Stimulated activated CD4-positive, alpha-beta T cell treated with anti-CD3 and anti-CD28 coated beads, Interleukin-15, amount 100 ng/mL, for 48 hours (primary cell): ENCODE data around the gene YBX3.

Source experiments
- DNase-seq, 2 donors: peaks; one replicate each; pipeline ENCODE4 v3.0.0-alpha.2; 2020; ENCODE audit warnings: low read depth in 2 of 2

YBX3 gene

DNA sequence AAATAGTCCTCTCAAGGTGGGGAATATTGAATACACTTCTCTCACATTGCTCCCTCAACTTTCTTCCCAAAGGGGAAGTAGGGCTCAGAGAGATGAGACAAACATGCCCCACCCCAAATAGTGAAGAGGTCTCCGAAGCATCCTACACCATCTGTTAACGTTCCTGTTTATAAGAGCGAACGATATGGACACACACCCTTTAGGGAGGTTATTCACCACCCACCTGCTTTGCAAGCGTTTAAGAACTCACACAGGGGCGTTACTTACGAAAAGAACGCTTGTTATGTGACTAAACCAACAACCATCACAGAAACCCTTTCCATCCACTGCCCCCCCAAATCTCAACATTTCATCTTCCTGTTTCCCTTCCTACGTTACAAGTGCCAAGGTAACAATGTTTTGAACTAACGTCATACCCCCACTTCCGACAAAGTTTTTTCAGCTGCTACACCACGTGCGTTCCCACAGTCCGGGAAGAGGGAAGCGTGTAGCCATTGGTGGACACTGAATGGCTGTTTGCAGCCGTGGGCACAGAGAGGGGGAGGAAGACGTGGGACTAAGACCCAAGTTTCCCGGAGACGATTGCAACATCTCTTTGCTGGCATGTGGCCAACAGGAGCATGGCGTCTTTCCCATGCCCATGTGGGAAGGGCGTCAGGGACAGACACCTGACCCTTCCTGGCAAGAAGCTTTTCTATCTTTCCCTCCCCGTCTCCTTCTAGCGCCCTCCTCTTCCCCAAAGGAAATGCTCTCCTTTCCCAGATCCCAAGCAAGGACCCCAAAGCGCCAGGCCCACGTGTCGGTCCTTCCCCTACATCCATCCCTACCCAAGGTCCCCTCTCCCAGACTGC is 1.2 kb downstream of the YBX3 start:
- peak; percentile 32 to 33 for DNase-seq

- DNase-seq, result no peak
Measured at GRCh38 chr12:10720974-10721650, 2.0 kb downstream of the YBX3 start.

DNA sequence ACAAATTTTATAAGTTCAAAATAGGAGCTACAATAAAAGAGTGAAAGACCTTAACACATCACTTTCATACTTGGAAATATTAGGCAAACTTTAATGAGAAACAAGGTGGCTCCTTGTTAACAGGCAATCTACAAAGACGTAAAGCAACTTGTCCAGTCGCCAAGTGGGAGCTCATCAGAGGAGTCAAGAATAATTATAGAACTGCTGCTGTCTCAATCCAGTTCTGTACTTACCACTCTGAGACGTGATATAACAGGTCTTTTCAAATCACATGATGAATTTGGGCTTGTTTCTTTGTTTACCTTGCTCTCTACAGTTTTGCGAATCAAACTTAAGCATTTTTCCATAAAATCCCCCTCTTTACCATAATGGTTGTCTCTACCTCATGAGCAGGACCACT is 3.6 kb downstream of the YBX3 start:
- DNase-seq, result no peak

DNA sequence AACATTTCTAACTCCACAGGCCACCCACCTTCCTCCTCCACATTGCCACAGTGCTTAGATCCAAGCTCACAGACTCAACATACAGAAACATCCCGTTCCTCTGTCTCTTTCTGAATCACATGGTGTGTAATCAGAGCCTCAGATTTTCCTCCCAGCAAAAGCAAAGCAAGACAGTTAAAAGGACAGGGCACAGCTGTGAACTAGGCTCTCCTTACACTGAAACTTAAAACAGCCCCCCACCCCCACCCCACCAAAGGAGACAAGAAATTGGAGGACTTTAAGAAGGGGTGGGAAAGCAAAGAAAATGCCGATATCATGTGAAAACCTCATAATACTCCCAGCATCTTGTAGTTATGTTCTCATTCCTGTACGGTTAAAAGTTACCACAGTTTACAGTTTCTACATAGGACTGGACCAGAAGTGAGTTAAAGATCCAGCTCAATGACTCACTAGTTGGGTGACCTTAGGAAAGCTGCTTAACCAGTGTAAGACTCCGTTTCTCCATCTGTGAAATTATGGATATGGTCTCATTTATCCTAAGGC is 4.8 kb downstream of the YBX3 start:
- DNase-seq, result no peak

- no peak for DNase-seq
Measured at GRCh38 chr12:10717410-10717809, 5.7 kb downstream of the YBX3 start.

DNA sequence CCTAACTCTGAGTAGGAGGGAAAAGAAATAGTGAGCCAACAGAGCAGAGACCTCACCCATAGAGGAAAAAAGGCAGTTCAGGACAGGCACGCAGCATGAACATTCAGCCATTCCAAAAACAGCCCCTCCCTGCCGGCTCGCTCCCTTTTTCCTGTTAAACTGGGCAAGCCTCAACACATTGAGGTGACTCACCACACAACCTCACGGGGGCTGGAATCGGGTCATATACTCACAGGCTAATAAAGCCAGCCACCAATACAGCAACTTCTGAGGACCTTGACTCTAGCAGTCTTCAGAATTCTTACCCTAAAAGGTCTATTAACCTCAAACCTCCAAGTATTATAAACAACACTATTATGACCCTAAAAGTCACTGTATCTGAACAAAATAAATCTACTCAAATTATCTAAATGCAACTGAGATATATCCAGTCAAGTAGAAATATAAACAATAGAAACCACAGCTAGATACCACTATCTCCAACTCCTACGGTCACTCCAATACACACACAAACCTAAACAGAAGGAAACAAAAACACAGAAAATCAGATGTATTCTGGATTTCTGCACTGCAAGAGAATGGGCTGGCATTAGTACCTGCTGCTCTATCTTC is 6.3 kb downstream of the YBX3 start:
- DNase-seq, result no peak

GRCh38 chr12:10716277-10716676 is 6.8 kb downstream of the YBX3 start:
- no peak for DNase-seq

- no peak for DNase-seq
Measured at GRCh38 chr12:10715491-10715890, 7.6 kb downstream of the YBX3 start.

DNA sequence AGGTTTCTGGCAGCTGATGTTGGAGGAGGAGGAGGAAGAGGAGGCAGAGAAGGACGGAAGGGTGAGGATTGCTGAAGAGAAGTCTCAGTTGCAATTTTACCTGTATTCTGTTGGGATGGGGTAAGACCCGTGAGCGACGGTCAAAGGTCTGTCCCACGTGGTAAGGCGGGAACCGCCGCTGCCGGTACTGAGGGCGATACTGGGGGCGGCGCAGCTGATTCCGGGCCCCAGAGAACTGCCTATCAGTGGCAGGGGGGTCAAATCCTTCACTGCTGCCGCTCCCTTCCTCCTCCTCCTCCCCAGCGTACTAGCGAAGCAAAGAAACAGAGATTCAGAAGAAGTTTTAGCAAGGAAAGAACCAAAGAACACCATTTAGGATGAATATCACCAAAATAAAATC is 13.3 kb downstream of the YBX3 start:
- no peak for DNase-seq

GRCh38 chr12:10708862-10709261 is 14.3 kb downstream of the YBX3 start:
- DNase-seq, result no peak

GRCh38 chr12:10705655-10706054 is 17.5 kb downstream of the YBX3 start:
- DNase-seq, result no peak

DNA sequence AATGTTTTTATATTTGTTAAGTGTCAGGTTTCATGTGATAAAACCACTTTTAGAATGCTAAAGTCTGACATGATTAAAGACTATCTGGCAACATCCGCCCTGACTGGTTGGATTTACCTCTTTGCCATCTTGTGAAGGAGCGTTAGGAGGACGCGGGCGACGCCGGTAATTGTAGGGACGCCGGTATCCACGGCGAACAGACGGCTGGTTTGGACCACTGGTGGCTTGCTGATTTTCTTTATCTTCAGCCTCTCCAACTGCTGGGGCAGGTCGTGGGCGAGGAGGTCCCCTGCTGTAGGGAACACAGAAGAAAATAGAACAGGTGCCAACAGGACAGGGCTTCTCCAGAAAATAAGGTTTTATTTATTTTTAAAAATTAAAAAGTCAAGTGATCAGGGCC is 21.3 kb downstream of the YBX3 start:
- no peak for DNase-seq

GRCh38 chr12:10701131-10701681 is 21.9 kb downstream of the YBX3 start:
- peak; percentile 8 to 28 for DNase-seq

DNA sequence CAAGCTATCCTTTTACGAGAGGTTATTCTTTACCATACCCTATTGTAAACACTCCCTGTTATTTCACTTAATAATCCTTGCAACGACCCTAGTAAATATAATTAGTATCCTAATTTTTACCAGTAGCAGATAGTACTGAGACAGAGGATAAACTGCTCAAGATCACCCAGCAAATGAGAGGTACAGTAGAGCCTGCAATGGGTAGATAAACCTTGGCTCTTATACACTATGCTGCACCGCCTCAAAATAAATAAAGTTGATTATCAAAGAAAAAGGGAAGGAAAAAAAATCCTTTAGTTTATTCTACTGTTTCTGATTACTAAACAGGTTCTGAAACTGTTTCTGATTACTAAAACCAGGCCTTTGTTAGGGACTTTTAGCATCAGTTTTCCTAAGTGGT is 22.5 kb downstream of the YBX3 start:
- no peak for DNase-seq

DNA sequence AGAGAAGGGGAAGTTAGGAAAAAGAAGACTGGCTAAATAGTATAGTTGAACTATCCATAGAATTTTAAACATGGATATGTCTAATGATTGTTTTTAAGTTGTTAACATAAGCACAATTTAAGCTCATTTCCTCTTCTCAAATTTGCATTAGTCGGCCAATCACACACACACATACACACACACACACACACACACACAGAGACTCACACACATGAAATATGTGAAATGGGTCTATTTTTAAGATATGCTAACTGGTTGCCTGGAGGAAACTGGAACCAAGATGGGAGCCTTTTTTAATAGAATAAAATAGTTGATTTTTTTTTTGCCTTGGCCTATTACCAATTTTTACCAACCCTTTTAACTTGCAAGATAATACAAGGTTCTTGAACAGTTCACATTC is 25.3 kb downstream of the YBX3 start:
- no peak for DNase-seq

GRCh38 chr12:10697156-10697555 is 26.0 kb downstream of the YBX3 start:
- DNase-seq, result no peak

GRCh38 chr12:10690906-10691305 is 32.2 kb downstream of the YBX3 start:
- no peak for DNase-seq

GRCh38 chr12:10689146-10689545 is 34.0 kb downstream of the YBX3 start:
- DNase-seq, result no peak

DNA sequence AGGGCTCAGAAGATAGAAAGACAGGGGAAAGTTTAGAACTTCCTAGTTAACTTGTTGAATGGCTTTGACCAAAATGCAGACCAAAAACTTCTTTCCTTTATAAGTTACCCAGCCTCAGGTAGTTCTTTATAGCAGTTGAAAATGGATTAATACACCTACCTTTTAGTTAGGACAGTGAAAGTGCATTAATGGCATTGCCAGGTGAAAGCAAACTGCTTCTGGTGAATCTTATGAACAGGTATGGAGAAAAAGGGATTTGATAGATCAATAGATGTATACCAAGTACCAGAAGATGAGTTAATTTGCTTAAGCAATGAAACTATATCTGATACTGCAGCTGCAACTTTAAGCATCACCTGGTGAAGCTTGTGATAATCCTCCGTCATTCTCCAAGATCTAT is 35.1 kb downstream of the YBX3 start:
- DNase-seq, result no peak

DNA sequence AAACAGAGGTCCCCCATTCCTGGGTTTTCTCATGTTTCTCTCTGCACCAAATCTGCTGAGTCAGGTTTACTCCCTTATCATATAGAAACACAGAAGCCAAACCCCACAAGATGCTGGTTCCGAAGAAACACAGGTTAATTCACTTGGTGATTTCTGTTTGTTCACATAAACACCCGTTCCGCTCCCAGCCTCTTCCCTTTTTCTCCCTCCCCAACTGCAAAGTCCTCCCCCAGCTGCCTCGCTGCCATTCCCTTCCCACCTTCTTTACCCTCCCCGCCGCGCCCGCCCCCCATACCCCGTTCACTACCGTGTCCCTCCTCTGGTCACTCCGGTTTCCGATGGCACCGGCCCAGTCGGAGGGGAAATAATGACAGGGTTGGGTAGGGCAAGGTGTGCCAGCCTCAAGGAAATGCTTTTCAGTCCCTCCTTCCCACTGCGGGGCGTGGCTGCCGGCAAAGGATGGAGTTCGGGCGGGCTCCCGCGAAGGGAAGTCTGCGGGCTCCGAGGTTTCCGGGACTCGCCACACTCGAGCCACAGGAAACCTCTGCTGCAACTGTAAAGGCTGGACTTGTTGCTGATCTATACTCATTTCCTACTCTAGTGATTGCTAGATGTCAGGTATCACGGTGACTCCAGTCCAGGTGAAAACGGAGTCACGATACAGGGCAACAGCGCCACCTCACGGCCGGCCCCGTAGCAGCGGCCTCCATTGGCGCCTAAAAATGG is 49.3 kb downstream of the YBX3 start, which contains the start of gene STYK1:
TSS of gene STYK1 (minus strand) at position 394 of the 726 bp plus-strand sequence. CDS start 39,434 bp downstream, outside the sequence.
- peak; percentile 33 to 56 for DNase-seq

DNA sequence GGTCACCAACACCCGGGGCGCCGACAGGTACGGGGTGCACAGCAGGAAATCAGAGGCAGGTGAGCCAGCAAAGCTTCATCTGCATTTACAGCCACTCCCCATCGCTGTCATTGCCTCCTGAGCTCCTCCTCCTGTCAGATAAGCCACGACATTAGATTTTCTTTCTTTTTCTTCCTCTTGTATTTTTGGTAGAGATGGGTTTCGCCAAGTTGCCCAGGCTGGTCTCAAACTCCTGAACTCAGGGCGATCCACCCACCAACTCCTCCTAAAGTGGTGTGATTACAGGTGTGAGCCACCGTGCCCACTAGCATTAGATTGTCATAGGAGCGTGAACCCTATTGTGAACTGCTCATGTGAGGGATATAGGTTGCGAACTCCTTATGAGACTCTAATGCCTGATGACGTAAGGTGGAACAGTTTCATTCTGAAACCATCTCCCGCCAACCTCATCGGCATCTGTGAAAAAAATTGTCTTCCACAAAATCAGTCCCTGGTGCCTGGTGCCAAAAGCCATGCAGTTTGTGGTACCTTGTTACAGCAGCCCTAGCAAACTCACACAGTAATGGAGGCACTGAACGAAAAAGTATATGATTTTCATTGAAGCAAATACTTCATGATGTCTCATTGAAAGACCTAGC is 50.8 kb downstream of the YBX3 start:
- DNase-seq, result no peak
